Activated B cell treated with CpG ODN at 0.5 μM for 24 hours (primary cell): ENCODE data around the gene CD38. TPM values are rescaled to one million over a fixed set of nuclear protein-coding genes. Genes with fewer than 3 reads are reported as not detected.
"Not testable (repeated sequence)": the region's sequence is repeated elsewhere in the genome, so short reads cannot be mapped to it uniquely, and the experiment has no call there.

Experiments used
- ATAC-seq: fragments of 200-7000 bp; cut with Tn5 transposase; one replicate; pipeline ENCODE4 v1.10.0; 2021; ENCODE audit warnings: low read depth, mild to moderate bottlenecking, moderate library complexity
- CTCF ChIA-PET: fragments of 350-600 bp; sonication (Branson Sonifier 250); formaldehyde crosslinking; loops from one replicate; lab custom pipeline; 2021; ENCODE audit warnings: antibody characterized with exemption; lab: Charles Lee
- POLR2A ChIA-PET: fragments of 350-600 bp; sonication (Branson Sonifier 250); formaldehyde crosslinking; loops from one replicate; lab custom pipeline; 2021; ENCODE audit warnings: antibody characterized with exemption; lab: Charles Lee
- DNase-seq: peaks from one replicate; pipeline ENCODE4 v3.0.0; 2022
- H3K27ac Mint-ChIP-seq: one replicate; pipeline ENCODE4 v1.8.0; 2020; ENCODE audit warnings: mixed read lengths
- H3K27me3 Mint-ChIP-seq: one replicate; pipeline ENCODE4 v1.8.0; 2021; ENCODE audit warnings: mixed read lengths
- H3K36me3 Mint-ChIP-seq: one replicate; pipeline ENCODE4 v1.8.0; 2021; ENCODE audit warnings: low read depth, mixed read lengths
- H3K4me1 Mint-ChIP-seq: one replicate; pipeline ENCODE4 v1.8.0; 2021; ENCODE audit warnings: mixed read lengths
- H3K4me3 Mint-ChIP-seq: one replicate; pipeline ENCODE4 v1.8.0; 2020; ENCODE audit warnings: mild to moderate bottlenecking, mixed read lengths
- H3K9me3 Mint-ChIP-seq: one replicate; pipeline ENCODE4 v1.8.0; 2020; ENCODE audit warnings: mixed read lengths
- intact Hi-C: fragments of 100-400 bp; cut with micrococcal nuclease; formaldehyde crosslinking; loops from one replicate; pipeline ENCODE4 v1.15.1; 2024
- total RNA-seq: library from RNA; stranded (reverse); gene quantifications from 2 replicates; pipeline ENCODE4 v1.2.3, GENCODE V29; 2022
- TF ChIP-seq, protein P1 (sequence below): fragments of 200-600 bp; IDR thresholded peaks from one replicate; pipeline ENCODE4 v1.8.0; 2022; ENCODE audit warnings: antibody characterized with exemption, mild to moderate bottlenecking

The CD38 gene
- total RNA-seq, 1 donor from 2014 or later: 5.8 TPM

- ChIA-PET CTCF (no interaction called here), POLR2A (no interaction called here)
- no peak for ATAC-seq
- peaks cover 23% of the 10 kb centered on the region for H3K4me1 Mint-ChIP-seq
- H3K36me3 Mint-ChIP-seq: no peaks in the 10 kb centered on the region
- H3K27me3 Mint-ChIP-seq: no peaks in the 10 kb centered on the region
- intact Hi-C loops: loop anchor here (2.0 kb wide), 1 partner anchor 14 kb away; no protein-coding TSS in a partner anchor
- no peak for DNase-seq
- H3K27ac Mint-ChIP-seq: no peak overlapping the region
- H3K9me3 Mint-ChIP-seq: no peaks in the 10 kb centered on the region
- TF ChIP-seq, protein P1, sequence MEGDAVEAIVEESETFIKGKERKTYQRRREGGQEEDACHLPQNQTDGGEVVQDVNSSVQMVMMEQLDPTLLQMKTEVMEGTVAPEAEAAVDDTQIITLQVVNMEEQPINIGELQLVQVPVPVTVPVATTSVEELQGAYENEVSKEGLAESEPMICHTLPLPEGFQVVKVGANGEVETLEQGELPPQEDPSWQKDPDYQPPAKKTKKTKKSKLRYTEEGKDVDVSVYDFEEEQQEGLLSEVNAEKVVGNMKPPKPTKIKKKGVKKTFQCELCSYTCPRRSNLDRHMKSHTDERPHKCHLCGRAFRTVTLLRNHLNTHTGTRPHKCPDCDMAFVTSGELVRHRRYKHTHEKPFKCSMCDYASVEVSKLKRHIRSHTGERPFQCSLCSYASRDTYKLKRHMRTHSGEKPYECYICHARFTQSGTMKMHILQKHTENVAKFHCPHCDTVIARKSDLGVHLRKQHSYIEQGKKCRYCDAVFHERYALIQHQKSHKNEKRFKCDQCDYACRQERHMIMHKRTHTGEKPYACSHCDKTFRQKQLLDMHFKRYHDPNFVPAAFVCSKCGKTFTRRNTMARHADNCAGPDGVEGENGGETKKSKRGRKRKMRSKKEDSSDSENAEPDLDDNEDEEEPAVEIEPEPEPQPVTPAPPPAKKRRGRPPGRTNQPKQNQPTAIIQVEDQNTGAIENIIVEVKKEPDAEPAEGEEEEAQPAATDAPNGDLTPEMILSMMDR: no peak
- no peak overlapping the region for H3K4me3 Mint-ChIP-seq
Measured at GRCh38 chr4:15794905-15795304, 16.8 kb downstream of the CD38 start.

- Mint-ChIP-seq H3K4me3 (no peak overlapping the region), H3K9me3 (no peaks in the 10 kb centered on the region), H3K4me1 (peaks cover 28% of the 10 kb centered on the region), H3K27ac (no peak overlapping the region), H3K27me3 (no peaks in the 10 kb centered on the region), H3K36me3 (no peaks in the 10 kb centered on the region)
- DNase-seq: no peak
- TF ChIP-seq, protein P1: no peak
- intact Hi-C loops: no loop called here
- ChIA-PET POLR2A (no interaction called here), CTCF (no interaction called here)
- ATAC-seq: no peak
Measured at GRCh38 chr4:15797320-15797719, 19.2 kb downstream of the CD38 start.

DNA sequence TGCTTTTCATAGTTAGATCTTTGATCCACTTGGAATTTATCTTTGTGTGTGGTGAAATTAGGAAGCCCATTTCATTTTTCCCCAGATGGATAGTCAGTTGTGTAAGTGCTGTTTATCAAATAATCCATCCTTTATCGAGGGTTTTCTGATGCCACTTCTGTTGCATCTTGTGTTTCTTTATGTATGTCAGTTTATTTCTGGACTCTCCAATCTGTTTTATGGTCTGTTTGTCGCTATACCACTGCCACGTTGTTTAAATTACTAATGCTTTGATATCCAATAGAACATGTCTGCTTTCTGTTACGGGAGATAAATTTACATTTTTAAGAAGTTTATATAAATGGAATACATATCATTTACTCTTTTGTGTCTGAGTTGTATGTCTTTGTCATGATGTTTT, 21.0 kb downstream of the CD38 start:
- Mint-ChIP-seq H3K4me1 (peaks cover 27% of the 10 kb centered on the region), H3K27ac (no peak overlapping the region)
- ATAC-seq: no peak

GRCh38 chr4:15799701-15800100, 21.6 kb downstream of the CD38 start:
- ATAC-seq (no peak), DNase-seq (no peak)
- CTCF ChIA-PET: interaction anchor here (0.7 to 1.4 kb wide), 3 partner anchors 56 to 157 kb away, joined by 3 to 4 read pairs (median 4); no protein-coding TSS in a partner anchor
- Mint-ChIP-seq H3K27me3 (no peaks in the 10 kb centered on the region), H3K4me3 (peak overlapping the region; percentile 17), H3K9me3 (no peaks in the 10 kb centered on the region), H3K36me3 (no peaks in the 10 kb centered on the region), H3K4me1 (peaks cover 25% of the 10 kb centered on the region), H3K27ac (peak overlapping the region; percentile 50)
- TF ChIP-seq, protein P1: no peak
- POLR2A ChIA-PET: interaction anchor here (1.3 kb wide), 1 partner anchor 43 kb away, joined by 3 read pairs; no protein-coding TSS in a partner anchor
- intact Hi-C loops: no loop called here

More for the DNA sequence above, 21.0 kb downstream of the CD38 start:
- ChIA-PET CTCF (interaction anchor here (0.7 to 1.4 kb wide), 3 partner anchors 56 to 157 kb away, joined by 3 to 4 read pairs (median 4); no protein-coding TSS in a partner anchor), POLR2A (no interaction called here)
- DNase-seq: no peak
- H3K9me3 Mint-ChIP-seq: no peaks in the 10 kb centered on the region
- TF ChIP-seq, protein P1: no peak
- intact Hi-C loops: no loop called here
- no peaks in the 10 kb centered on the region for H3K36me3 Mint-ChIP-seq
- H3K4me3 Mint-ChIP-seq: no peak overlapping the region
- H3K27me3 Mint-ChIP-seq: no peaks in the 10 kb centered on the region

DNA sequence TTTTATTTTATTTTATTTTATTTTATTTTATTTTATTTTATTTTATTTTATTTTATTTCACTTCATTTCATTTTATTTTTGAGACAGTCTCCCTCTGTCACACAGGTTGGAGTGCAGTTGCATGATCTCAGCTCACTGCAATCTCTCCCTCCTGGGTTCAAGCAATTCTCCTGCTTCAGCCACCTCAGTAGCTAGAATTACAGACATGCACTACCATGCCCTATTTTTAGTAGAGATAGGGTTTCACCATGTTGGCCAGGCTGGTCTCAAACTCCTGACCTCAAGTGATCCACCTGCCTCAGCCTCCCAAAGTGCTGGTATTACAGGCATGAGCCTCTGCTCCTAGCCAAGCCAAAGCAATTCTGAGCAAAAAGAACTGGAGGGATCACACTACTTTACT, 24.4 kb downstream of the CD38 start:
- ATAC-seq, DNase-seq, POLR2A ChIA-PET, H3K27me3 Mint-ChIP-seq, intact Hi-C loops, H3K9me3 Mint-ChIP-seq, H3K27ac Mint-ChIP-seq, H3K36me3 Mint-ChIP-seq, H3K4me3 Mint-ChIP-seq, CTCF ChIA-PET: not testable (repeated sequence)
- peaks cover 39% of the 10 kb centered on the region for H3K4me1 Mint-ChIP-seq
